GM19351 (cell line): ENCODE data around the gene LEUTX.

ENCODE experiments used
- ATAC-seq: cut with Tn5 transposase; IDR thresholded peaks from one replicate; pipeline ENCODE4 v1.9.1; 2021; ENCODE audit warnings: mild to moderate bottlenecking, moderate library complexity; ENCODE audit not compliant: unreplicated experiment

Gene LEUTX

GRCh38 chr19:39820696-39821095 is 42.0 kb downstream of the LEUTX start:
- ATAC-seq = no peak

GRCh38 chr19:39823686-39824085 is 45.0 kb downstream of the LEUTX start:
- no peak for ATAC-seq

- peak; percentile 60 for ATAC-seq
These were observed 45.8 kb downstream of the LEUTX start for GRCh38 chr19:39824143-39825092.

GRCh38 chr19:39825093-39825463 is 46.4 kb downstream of the LEUTX start:
- ATAC-seq = no peak

GRCh38 chr19:39825531-39826076 is 47.0 kb downstream of the LEUTX start:
- no peak for ATAC-seq

- no peak for ATAC-seq
These were observed 47.8 kb downstream of the LEUTX start for GRCh38 chr19:39826311-39826945.

- ATAC-seq = no peak
These were observed 48.6 kb downstream of the LEUTX start for GRCh38 chr19:39827216-39827615.

GRCh38 chr19:39828015-39828653 is 49.5 kb downstream of the LEUTX start:
- ATAC-seq = no peak

GRCh38 chr19:39828654-39829032 is 50.0 kb downstream of the LEUTX start:
- ATAC-seq = no peak

GRCh38 chr19:39829702-39830275 is 51.1 kb downstream of the LEUTX start:
- ATAC-seq = no peak

GRCh38 chr19:39830406-39830805 is 51.8 kb downstream of the LEUTX start:
- no peak for ATAC-seq

GRCh38 chr19:39830847-39831246 is 52.2 kb downstream of the LEUTX start:
- ATAC-seq = no peak

GRCh38 chr19:39831679-39832078 is 53.0 kb downstream of the LEUTX start:
- no peak for ATAC-seq

GRCh38 chr19:39832341-39833083 is 53.9 kb downstream of the LEUTX start:
- ATAC-seq = no peak

- ATAC-seq = no peak
These were observed 54.5 kb downstream of the LEUTX start for GRCh38 chr19:39833160-39833463.

- ATAC-seq = peak; percentile 91
These were observed 55.0 kb downstream of the LEUTX start, which contains the start of gene DYRK1B for GRCh38 chr19:39833464-39834286. TSS of gene DYRK1B (minus strand) at chr19:39834162. CDS start at chr19:39831867, 2,295 bp downstream.

GRCh38 chr19:39834287-39834841 is 55.7 kb downstream of the LEUTX start:
- no peak for ATAC-seq
